IPS-15b (cell line): ENCODE measurements around the gene MTCL1.

Source experiments
- H3K27me3 ChIP-seq: one replicate; pipeline ENCODE4 v1.6.1; 2013; ENCODE audit warnings: low read length; ENCODE audit not compliant: control insufficient read depth, insufficient read depth
- H3K36me3 ChIP-seq: one replicate; pipeline ENCODE4 v1.6.1; 2013; ENCODE audit warnings: low read length; ENCODE audit not compliant: control insufficient read depth, insufficient read depth
- H3K4me1 ChIP-seq: one replicate; pipeline ENCODE4 v1.6.1; 2013; ENCODE audit warnings: mild to moderate bottlenecking, low read length; ENCODE audit not compliant: control insufficient read depth, insufficient read depth
- H3K4me3 ChIP-seq: one replicate; pipeline ENCODE4 v1.5.1; 2013; ENCODE audit warnings: low read depth, low read length
- H3K9ac ChIP-seq: one replicate; pipeline ENCODE4 v1.6.1; 2013; ENCODE audit warnings: low read depth, mild to moderate bottlenecking, low read length
- H3K9me3 ChIP-seq: one replicate; pipeline ENCODE4 v1.6.1; 2013; ENCODE audit warnings: mild to moderate bottlenecking, low read length; ENCODE audit not compliant: control insufficient read depth, insufficient read depth

MTCL1 gene

GRCh38 chr18:8812631-8813030 lies 107.3 kb downstream of the MTCL1 start:
- H3K4me3 ChIP-seq = no peak overlapping the region
- H3K9ac ChIP-seq = no peak overlapping the region
- peaks cover 18% of the 10 kb centered on the region for H3K36me3 ChIP-seq

DNA sequence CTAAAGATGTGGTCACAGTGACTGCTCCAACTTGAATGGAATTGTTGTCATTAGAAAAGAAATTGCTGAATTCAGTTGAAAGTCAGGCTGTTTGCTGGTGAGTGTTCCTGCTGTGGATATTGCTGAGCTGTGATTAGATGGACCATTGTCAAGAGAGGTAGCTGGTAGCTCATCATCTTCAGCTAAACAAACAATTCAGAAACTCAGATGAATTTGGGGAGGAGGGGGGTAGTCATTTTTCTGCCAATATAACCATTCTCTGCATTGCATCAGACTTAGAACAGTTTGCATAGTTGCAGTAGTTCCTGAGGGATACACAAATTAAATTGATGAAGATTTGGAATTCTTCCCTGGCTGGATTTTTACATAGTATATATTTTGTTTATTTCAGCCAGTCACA lies 108.3 kb downstream of the MTCL1 start:
- H3K9ac ChIP-seq = no peak overlapping the region
- peaks cover 23% of the 10 kb centered on the region for H3K36me3 ChIP-seq
- H3K27me3 ChIP-seq = no peaks in the 10 kb centered on the region
- H3K9me3 ChIP-seq = no peaks in the 10 kb centered on the region
- H3K4me1 ChIP-seq = no peaks in the 10 kb centered on the region
- no peak overlapping the region for H3K4me3 ChIP-seq

More at GRCh38 chr18:8812631-8813030, 107.3 kb downstream of the MTCL1 start:
- Histone ChIP-seq H3K27me3 (no peaks in the 10 kb centered on the region), H3K4me1 (no peaks in the 10 kb centered on the region), H3K9me3 (no peaks in the 10 kb centered on the region)

- Histone ChIP-seq H3K9ac (no peak overlapping the region), H3K36me3 (peaks cover 26% of the 10 kb centered on the region), H3K4me3 (no peak overlapping the region), H3K27me3 (no peaks in the 10 kb centered on the region), H3K9me3 (no peaks in the 10 kb centered on the region), H3K4me1 (no peaks in the 10 kb centered on the region)
These were observed 108.8 kb downstream of the MTCL1 start for GRCh38 chr18:8814206-8814605.

DNA sequence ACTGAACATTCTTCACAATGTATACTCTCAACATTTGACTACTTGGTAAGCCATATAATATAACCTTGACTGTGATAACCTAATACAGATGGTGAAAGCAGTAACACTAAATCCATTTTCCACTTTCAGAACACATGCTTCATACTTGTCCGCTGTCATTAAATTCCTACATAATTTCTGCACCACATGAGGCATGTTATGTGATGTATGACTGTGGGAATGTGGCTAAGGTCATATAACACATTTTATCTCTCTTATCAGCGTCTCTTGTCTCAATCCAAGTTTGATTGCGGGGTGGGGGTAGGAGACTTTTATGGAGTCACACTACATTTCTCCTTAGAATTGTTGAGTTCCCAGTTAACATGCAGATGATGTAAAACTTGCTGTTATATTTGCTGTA lies 110.9 kb downstream of the MTCL1 start:
- H3K27me3 ChIP-seq = no peaks in the 10 kb centered on the region
- no peak overlapping the region for H3K9ac ChIP-seq
- H3K36me3 ChIP-seq = peaks cover 22% of the 10 kb centered on the region
- no peaks in the 10 kb centered on the region for H3K9me3 ChIP-seq
- no peaks in the 10 kb centered on the region for H3K4me1 ChIP-seq
- H3K4me3 ChIP-seq = no peak overlapping the region

DNA sequence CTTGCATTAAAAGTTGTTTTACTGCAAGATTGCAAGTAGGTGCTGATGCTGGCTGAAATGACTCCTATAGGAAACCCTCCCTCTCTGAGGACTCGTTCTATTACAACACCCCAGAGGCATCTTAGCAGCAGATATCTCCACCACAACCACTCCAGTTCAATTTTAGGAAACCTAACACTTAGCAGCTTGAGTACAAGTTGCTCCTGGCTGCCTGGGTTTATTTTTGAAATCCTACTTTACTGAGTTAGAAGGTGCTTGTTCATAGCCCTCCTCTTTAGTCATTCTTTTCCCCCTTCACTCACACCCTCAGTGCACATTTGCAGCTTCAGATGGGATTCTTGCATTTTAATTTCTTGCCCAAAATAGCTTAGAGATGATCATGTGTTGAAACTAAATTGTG lies 111.5 kb downstream of the MTCL1 start:
- Histone ChIP-seq H3K9ac (no peak overlapping the region), H3K4me1 (no peaks in the 10 kb centered on the region), H3K4me3 (no peak overlapping the region), H3K9me3 (no peaks in the 10 kb centered on the region), H3K27me3 (no peaks in the 10 kb centered on the region), H3K36me3 (peaks cover 22% of the 10 kb centered on the region)

DNA sequence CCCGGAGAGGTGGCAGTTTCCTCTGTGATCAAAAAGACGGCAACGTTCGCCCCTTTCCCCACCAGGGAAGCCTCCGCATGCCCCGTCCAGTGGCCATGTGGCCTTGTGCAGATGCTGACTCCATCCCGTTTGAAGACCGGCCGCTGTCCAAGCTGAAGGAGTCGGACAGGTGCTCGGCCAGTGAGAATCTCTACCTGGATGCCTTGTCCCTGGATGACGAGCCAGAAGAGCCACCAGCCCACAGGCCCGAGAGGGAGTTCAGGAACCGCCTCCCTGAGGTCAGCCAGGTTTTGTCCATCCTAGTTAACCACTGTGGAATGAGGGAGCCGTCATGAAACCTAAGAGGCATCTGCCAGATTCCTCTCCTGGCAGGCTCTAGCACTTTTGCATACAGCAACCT lies 113.6 kb downstream of the MTCL1 start:
- Histone ChIP-seq H3K27me3 (no peaks in the 10 kb centered on the region), H3K4me1 (no peaks in the 10 kb centered on the region), H3K9me3 (no peaks in the 10 kb centered on the region), H3K4me3 (no peak overlapping the region), H3K36me3 (peaks cover 30% of the 10 kb centered on the region), H3K9ac (no peak overlapping the region)

DNA sequence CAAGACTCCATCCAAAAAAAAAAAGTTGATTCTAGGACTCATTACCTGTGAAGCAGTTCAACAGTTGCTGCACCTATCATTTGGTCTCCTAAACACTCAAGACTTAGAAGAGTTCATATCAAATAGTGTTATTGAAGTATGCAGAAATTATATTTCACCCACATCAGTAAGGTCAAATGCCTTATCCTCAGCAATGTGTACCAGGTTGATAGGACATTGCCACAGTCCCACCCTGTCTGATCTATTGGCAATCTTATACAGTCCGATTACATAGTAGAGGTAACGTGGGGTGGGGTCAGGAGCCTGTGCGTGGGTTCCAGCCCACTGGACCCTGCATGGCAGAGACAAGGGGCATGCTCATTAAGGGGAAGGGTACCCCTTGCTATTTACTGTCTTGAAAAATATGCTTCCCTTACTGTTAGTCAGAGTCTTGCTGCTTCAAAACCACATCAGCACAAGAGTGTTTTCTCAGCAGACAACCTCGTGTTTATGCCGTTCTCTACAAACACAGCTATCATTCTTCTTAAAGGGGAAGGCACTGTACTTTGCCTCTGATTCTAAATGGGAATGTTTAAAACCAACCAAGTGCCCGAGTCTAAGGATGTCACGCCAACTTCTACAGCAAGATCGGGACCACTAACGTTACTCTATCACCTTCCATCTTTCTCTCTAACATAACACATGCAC lies 115.2 kb downstream of the MTCL1 start:
- H3K9me3 ChIP-seq = no peaks in the 10 kb centered on the region
- no peak overlapping the region for H3K9ac ChIP-seq
- H3K36me3 ChIP-seq = peaks cover 36% of the 10 kb centered on the region
- H3K4me3 ChIP-seq = no peak overlapping the region
- H3K27me3 ChIP-seq = no peaks in the 10 kb centered on the region
- H3K4me1 ChIP-seq = no peaks in the 10 kb centered on the region

GRCh38 chr18:8821083-8821465 lies 115.7 kb downstream of the MTCL1 start:
- Histone ChIP-seq H3K36me3 (peaks cover 41% of the 10 kb centered on the region), H3K27me3 (no peaks in the 10 kb centered on the region), H3K4me1 (no peaks in the 10 kb centered on the region), H3K9ac (no peak overlapping the region), H3K4me3 (no peak overlapping the region), H3K9me3 (no peaks in the 10 kb centered on the region)

DNA sequence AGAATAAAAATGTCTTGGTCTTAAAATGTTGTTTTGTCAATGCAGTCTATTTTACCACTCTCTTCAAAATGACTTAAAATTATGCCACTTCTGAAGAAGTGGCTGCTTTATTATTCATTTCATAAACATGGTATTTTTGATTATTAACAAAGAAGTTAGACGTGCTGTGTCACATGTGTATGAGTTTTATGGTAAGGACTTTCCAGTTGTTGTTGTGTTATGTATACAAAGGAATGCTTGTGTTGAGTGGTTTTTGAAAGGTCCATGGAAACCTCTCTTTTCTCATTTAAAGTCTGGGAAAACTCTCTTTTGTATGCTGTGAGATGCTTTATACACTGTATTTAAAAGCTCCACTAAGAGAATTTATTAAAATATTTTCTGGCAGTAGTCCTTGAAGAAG lies 116.2 kb downstream of the MTCL1 start:
- Histone ChIP-seq H3K4me1 (no peaks in the 10 kb centered on the region), H3K27me3 (no peaks in the 10 kb centered on the region), H3K9me3 (no peaks in the 10 kb centered on the region), H3K36me3 (peaks cover 44% of the 10 kb centered on the region), H3K4me3 (no peak overlapping the region), H3K9ac (no peak overlapping the region)

DNA sequence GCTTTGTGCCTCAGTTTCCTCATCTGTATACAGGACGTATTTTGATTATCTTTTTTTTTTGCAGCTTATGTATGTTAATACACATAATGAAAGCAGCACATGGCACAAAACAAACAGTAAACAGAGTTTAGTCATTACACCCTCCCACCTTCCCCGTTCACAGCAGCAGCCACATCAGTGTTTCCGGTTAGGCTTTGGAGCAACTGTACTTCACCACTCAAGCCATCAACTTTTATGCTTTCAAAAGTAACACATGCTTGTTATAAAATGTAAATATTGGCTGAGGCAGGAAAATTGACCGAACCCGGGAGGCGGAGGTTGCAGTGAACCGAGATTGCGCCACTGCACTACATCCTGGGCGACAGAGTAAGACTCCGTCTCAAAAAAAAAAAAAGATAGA lies 117.3 kb downstream of the MTCL1 start:
- H3K36me3 ChIP-seq = peaks cover 50% of the 10 kb centered on the region
- no peaks in the 10 kb centered on the region for H3K9me3 ChIP-seq
- H3K4me3 ChIP-seq = no peak overlapping the region
- H3K27me3 ChIP-seq = no peaks in the 10 kb centered on the region
- H3K4me1 ChIP-seq = no peaks in the 10 kb centered on the region
- H3K9ac ChIP-seq = no peak overlapping the region

DNA sequence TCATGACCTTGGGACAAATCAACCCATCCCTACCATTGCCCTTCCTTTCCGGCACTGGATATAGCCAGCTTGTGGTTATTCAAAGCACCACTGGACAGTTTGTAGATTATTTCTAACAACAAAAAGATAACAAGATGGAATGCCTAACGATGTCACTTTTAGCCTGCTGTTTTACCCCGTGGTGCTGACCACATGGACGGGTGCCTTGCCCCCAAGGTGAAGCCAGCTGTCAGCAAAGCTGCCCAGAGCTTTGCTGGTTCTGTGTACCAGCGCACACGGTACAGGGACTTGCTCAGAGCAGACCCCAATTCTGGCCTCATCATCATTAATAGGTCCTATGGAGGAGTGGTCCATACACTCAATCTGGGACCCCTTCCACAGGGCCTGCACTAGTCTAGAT lies 118.2 kb downstream of the MTCL1 start:
- peaks cover 46% of the 10 kb centered on the region for H3K36me3 ChIP-seq
- H3K4me3 ChIP-seq = no peak overlapping the region
- no peaks in the 10 kb centered on the region for H3K4me1 ChIP-seq
- H3K9me3 ChIP-seq = no peaks in the 10 kb centered on the region
- no peaks in the 10 kb centered on the region for H3K27me3 ChIP-seq
- H3K9ac ChIP-seq = no peak overlapping the region

GRCh38 chr18:8824846-8825245 lies 119.5 kb downstream of the MTCL1 start:
- H3K4me3 ChIP-seq = no peak overlapping the region
- H3K4me1 ChIP-seq = no peaks in the 10 kb centered on the region
- H3K27me3 ChIP-seq = no peaks in the 10 kb centered on the region
- no peak overlapping the region for H3K9ac ChIP-seq
- peaks cover 43% of the 10 kb centered on the region for H3K36me3 ChIP-seq
- no peaks in the 10 kb centered on the region for H3K9me3 ChIP-seq
